Measurements from ENCODE around the gene ERBB4. TPM values are rescaled to one million over a fixed set of nuclear protein-coding genes. Genes with fewer than 3 reads are reported as not detected.

ERBB4 gene
- 8.3 TPM for total RNA-seq
- long read RNA-seq, partial matches to known transcripts, result 0 of 4 reads
- long read RNA-seq, other reads (novel, unspliced or antisense), result 4 of 4 reads

GRCh38 chr2:212538305-212539071, at the start of gene ERBB4:
Gene ERBB4 (minus strand): TSS chr2:212538802. CDS start chr2:212538530, 272 bp downstream.
- TF ChIP-seq CTCF (IDR thresholded peaks at IDR 0.05; ENCODE audit: borderline replicate concordance), result no peak
- intact Hi-C loops (cut with micrococcal nuclease), result no loop called here
- Histone ChIP-seq H3K27me3 (ENCODE audit: low read depth) (peaks cover 55% of the 10 kb centered on the region), H3K9me3 (replicated peaks) (no peaks in the 10 kb centered on the region), H3K36me3 (no peaks in the 10 kb centered on the region), H3K4me3 (peak within 1 kb of the TSS; percentile 77), H3K4me1 (peaks cover 57% of the 10 kb centered on the region), H3K27ac (replicated peaks) (peak within 1 kb of the TSS; percentile 76)
- peak; percentile 41 for DNase-seq

GRCh38 chr2:212580117-212580516, 41.5 kb upstream of the ERBB4 start:
- Histone ChIP-seq H3K27ac (replicated peaks) (no peak overlapping the region), H3K36me3 (no peaks in the 10 kb centered on the region), H3K4me3 (no peak overlapping the region), H3K9me3 (replicated peaks) (peaks cover 21% of the 10 kb centered on the region), H3K4me1 (no peaks in the 10 kb centered on the region), H3K27me3 (ENCODE audit: low read depth) (no peaks in the 10 kb centered on the region)
- DNase-seq, result no peak
- intact Hi-C loops (cut with micrococcal nuclease), result no loop called here
- TF ChIP-seq CTCF (IDR thresholded peaks at IDR 0.05; ENCODE audit: borderline replicate concordance), result no peak

GRCh38 chr2:212556296-212556695, 17.7 kb upstream of the ERBB4 start:
- DNase-seq, result no peak
- H3K4me3 ChIP-seq, result no peak overlapping the region
- no peaks in the 10 kb centered on the region for H3K36me3 ChIP-seq
- no peak overlapping the region for H3K27ac ChIP-seq (replicated peaks)
- no peak for TF ChIP-seq CTCF (IDR thresholded peaks at IDR 0.05; ENCODE audit: borderline replicate concordance)
- no peaks in the 10 kb centered on the region for H3K4me1 ChIP-seq
- no peaks in the 10 kb centered on the region for H3K27me3 ChIP-seq (ENCODE audit: low read depth)
- no peaks in the 10 kb centered on the region for H3K9me3 ChIP-seq (replicated peaks)
- intact Hi-C loops (cut with micrococcal nuclease), result no loop called here

- DNase-seq, result no peak
- Histone ChIP-seq H3K36me3 (no peaks in the 10 kb centered on the region), H3K9me3 (replicated peaks) (no peaks in the 10 kb centered on the region), H3K27me3 (ENCODE audit: low read depth) (no peaks in the 10 kb centered on the region), H3K4me1 (no peaks in the 10 kb centered on the region), H3K4me3 (no peak overlapping the region), H3K27ac (replicated peaks) (no peak overlapping the region)
- intact Hi-C loops (cut with micrococcal nuclease), result no loop called here
- TF ChIP-seq CTCF (IDR thresholded peaks at IDR 0.05; ENCODE audit: borderline replicate concordance), result no peak
Measured at GRCh38 chr2:212554233-212554632, 15.6 kb upstream of the ERBB4 start.

- Histone ChIP-seq H3K27me3 (ENCODE audit: low read depth) (no peaks in the 10 kb centered on the region), H3K27ac (replicated peaks) (no peak overlapping the region), H3K4me1 (peaks cover 7% of the 10 kb centered on the region), H3K4me3 (no peak overlapping the region), H3K9me3 (replicated peaks) (no peaks in the 10 kb centered on the region), H3K36me3 (no peaks in the 10 kb centered on the region)
- TF ChIP-seq CTCF (IDR thresholded peaks at IDR 0.05; ENCODE audit: borderline replicate concordance), result no peak
- no peak for DNase-seq
- intact Hi-C loops (cut with micrococcal nuclease), result no loop called here
Measured at GRCh38 chr2:212549941-212550340, 11.3 kb upstream of the ERBB4 start.
